Activated naive CD4-positive, alpha-beta T cell treated with anti-CD3 and anti-CD28 coated beads, Interleukin-2, amount 50 U/mL, for 72 hours (primary cell): ENCODE data around the gene OR2B6. TPM values are rescaled to one million over a fixed set of nuclear protein-coding genes. Genes with fewer than 3 reads are reported as not detected.
"Not testable (repeated sequence)": the region's sequence is repeated elsewhere in the genome, so short reads cannot be mapped to it uniquely, and the experiment has no call there.

Experiments
- ATAC-seq, 2 donors: fragments of 150-1000 bp; cut with Tn5 transposase; 2 replicates each; pipeline ENCODE4 v1.10.0; 2021; ENCODE audit warnings: mild to moderate bottlenecking in 2 of 2, moderate library complexity in 2 of 2
- DNase-seq, 2 donors: peaks; one replicate each; pipeline ENCODE4 v3.0.0; 2021 to 2022; ENCODE audit warnings: low spot score in 2 of 2
- H3K27ac Mint-ChIP-seq, 2 donors: one replicate each; pipeline ENCODE4 v1.8.0; 2022; ENCODE audit warnings: mild to moderate bottlenecking in 2 of 2, mixed read lengths in 2 of 2
- H3K36me3 Mint-ChIP-seq, 2 donors: one replicate each; pipeline ENCODE4 v1.8.0; 2022; ENCODE audit warnings: mixed read lengths in 2 of 2
- H3K9me3 Mint-ChIP-seq, 2 donors: one replicate each; pipeline ENCODE4 v1.8.0; 2022; ENCODE audit warnings: mixed read lengths in 2 of 2
- total RNA-seq, 2 donors: library from RNA; stranded (reverse); gene quantifications; one replicate each; pipeline ENCODE4 v1.2.3, GENCODE V29; 2022

The OR2B6 gene
- not detected for total RNA-seq

DNA sequence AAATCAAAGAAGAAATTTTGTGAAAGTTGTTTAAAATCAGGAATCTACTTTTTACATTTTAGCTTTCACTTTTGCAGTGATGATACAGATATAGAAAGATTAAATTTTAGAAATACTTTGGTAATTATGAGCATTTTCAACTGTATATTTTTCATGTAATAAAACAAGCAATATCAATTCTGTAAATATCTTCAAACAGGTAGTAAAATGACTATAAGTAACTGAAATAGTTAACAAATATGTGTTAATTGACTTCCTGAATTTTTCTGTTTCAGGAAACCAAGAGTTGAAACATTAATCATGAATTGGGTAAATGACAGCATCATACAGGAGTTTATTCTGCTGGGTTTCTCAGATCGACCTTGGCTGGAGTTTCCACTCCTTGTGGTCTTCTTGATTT is at the start of gene OR2B6:
Gene OR2B6 (plus strand): TSS at position 301 of the 400 bp plus-strand sequence. CDS start 0 bp downstream, at position 301.
- no peak for DNase-seq
- no peak for ATAC-seq
- Mint-ChIP-seq H3K36me3 (no peaks in the 10 kb centered on the region), H3K9me3 (no peaks in the 10 kb centered on the region), H3K27ac (no peak within 1 kb of the TSS)

- no peak overlapping the region for H3K27ac Mint-ChIP-seq
- ATAC-seq (no peak), DNase-seq (no peak)
- no peaks in the 10 kb centered on the region for H3K36me3 Mint-ChIP-seq
- H3K9me3 Mint-ChIP-seq, result no peaks in the 10 kb centered on the region
These were observed 49.0 kb upstream of the OR2B6 start for GRCh38 chr6:27908017-27908416.

- Mint-ChIP-seq H3K36me3 (no peaks in the 10 kb centered on the region), H3K9me3 (no peaks in the 10 kb centered on the region), H3K27ac (no peak within 1 kb of the TSS)
- DNase-seq (no peak), ATAC-seq (no peak)
These were observed 45.0 kb upstream of the OR2B6 start, which contains the start of gene OR2B2 for GRCh38 chr6:27911956-27912446. OR2B2 (minus strand) TSS chr6:27912396; CDS start chr6:27912319, 77 bp downstream.

DNA sequence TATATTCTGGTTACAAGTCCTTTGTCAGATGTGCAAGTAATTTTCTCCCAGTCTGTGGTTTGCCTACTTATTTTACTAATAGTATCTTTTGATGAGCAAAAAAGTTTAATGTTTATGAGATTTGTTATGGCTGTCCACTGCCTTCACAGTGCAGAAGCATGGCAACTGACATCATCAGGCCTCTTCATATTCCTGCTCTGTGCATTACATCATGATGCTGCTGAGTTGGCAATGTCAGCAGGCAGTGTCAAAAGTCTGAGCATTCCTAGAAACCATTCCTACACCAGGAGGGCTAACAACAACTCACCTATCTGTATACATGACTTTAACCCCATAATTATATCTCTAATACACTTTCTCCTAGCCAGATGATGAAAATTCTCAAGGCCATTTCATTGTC is 34.1 kb upstream of the OR2B6 start:
- Mint-ChIP-seq H3K9me3 (no peaks in the 10 kb centered on the region), H3K27ac (no peak overlapping the region), H3K36me3 (no peaks in the 10 kb centered on the region)
- ATAC-seq (no peak), DNase-seq (no peak)

GRCh38 chr6:27924179-27924578 is 32.9 kb upstream of the OR2B6 start:
- Mint-ChIP-seq H3K27ac (no peak overlapping the region), H3K36me3 (no peaks in the 10 kb centered on the region), H3K9me3 (no peaks in the 10 kb centered on the region)
- DNase-seq (no peak), ATAC-seq (no peak)

DNA sequence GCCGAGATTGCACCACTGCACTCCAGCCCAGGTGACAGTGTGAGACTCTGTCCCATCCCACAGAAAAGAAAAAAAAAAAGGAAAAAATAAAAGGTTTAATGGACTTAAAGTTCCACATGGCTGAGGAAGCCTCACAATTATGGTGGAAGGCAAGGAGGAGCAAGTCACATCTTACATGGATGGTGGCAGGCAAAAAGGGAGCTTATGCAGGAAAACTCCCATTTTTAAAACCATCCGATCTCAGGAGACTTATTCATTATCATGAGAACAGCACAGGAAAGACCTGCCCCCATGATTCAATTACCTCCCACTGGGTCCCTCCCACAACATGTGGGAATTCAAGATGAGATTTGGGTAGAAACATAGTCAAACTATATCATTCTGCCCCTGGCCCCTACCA is 29.0 kb upstream of the OR2B6 start:
- ATAC-seq, H3K9me3 Mint-ChIP-seq, H3K27ac Mint-ChIP-seq, H3K36me3 Mint-ChIP-seq, DNase-seq: not testable (repeated sequence)

DNA sequence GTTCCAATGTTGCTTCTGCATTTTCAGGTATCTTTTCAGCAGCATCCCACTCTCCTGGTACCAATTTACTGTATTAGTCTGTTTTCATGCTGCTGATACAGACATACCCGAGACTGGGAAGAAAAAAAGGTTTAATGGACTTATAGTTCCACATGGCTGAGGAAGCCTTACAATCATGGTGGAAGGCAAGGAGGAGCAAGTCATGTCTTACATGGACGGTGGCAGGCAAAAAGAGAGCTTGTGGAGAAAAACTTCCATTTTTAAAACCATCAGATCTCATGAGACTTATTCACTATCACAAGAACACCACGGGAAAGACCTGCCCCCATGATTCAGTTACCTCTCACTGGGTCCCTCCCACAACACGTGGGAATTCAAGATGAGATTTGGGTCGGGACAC is 27.1 kb upstream of the OR2B6 start:
- not testable (repeated sequence) for H3K36me3 Mint-ChIP-seq, H3K9me3 Mint-ChIP-seq

DNA sequence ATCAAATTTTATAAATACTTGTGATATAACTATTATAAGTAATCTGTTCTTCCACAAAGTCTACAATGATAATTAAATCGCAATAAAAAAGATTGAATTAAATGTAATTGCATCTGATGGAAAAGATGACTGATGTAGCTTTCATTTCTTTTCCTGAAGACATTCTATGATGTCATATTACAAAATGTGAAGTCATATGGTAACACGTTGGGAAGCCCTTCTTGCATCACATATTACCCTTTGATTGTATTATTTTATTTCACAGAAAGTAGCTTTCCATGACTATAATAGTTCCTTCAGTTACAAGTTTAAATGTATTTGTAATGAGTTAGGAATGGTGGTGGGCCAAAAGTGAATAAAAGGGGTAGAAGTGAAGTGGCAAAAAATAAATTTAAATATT is 25.8 kb upstream of the OR2B6 start:
- H3K9me3 Mint-ChIP-seq, result peaks cover 0 to 4% of the 10 kb centered on the region in 2 donors
- H3K36me3 Mint-ChIP-seq, result peaks cover 0 to 5% of the 10 kb centered on the region in 2 donors
- ATAC-seq (no peak), DNase-seq (no peak)
- no peak overlapping the region for H3K27ac Mint-ChIP-seq

More for the DNA sequence above, 27.1 kb upstream of the OR2B6 start:
- not testable (repeated sequence) for ATAC-seq, H3K27ac Mint-ChIP-seq, DNase-seq

DNA sequence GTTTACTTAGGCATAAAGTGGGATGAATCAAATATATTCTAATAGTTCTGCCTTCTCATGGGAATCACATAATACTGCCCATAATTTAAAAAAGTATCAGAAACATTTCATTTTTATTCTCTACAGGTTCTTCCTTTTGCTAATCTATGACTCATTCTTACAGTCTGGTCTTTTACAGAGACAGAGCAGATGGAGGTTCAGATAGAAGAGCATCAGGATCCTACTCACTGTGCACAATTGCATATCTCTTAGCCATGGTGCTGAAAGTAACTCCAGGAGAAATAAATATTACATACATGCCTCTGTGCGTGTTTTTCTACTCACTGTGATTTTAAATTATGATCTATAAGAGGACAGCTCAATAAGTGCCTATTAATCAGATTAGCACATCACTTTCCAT is 16.3 kb upstream of the OR2B6 start:
- Mint-ChIP-seq H3K27ac (no peak overlapping the region), H3K9me3 (peaks cover 0 to 5% of the 10 kb centered on the region in 2 donors), H3K36me3 (peaks cover 6 to 12% of the 10 kb centered on the region in 2 donors)
- no peak for ATAC-seq
- no peak for DNase-seq

DNA sequence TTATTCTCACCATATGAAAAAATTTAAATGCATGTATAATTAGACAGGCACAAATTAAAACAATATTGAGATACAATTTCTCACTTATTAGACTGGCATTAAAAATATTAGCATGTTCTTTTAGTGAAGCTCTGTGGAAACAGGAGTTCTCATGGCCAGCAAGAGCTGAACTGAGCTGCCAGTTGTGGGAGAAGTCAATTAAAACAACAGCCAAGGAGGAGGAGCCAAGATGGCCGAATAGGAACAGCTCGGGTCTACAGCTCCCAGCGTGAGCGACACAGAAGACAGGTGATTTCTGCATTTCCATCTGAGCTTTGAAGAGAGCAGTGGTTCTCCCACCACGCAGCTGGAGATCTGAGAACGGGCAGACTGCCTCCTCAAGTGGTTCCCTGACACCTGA is 14.0 kb upstream of the OR2B6 start:
- not testable (repeated sequence) for ATAC-seq, DNase-seq, H3K9me3 Mint-ChIP-seq, H3K27ac Mint-ChIP-seq, H3K36me3 Mint-ChIP-seq

DNA sequence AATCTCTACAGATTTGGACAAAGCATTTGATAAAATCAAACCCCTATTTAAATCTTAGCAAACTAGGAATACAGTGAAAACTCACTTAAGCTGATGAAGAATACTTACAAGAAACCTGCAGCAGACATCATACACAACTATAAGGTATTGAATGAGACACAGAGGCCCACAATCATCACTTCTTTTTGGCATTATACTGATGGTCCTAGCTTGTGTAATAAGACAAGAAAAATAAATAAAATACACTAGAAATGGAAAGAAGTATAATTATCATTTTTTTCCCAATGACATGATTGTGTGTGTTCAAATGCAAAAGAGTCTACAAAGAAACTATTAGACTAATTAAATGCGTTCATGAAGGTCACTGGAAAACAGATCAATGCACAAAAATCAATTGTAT is 8.8 kb upstream of the OR2B6 start:
- Mint-ChIP-seq H3K27ac (no peak overlapping the region), H3K36me3 (no peaks in the 10 kb centered on the region), H3K9me3 (no peaks in the 10 kb centered on the region)
- no peak for DNase-seq
- ATAC-seq, result no peak

DNA sequence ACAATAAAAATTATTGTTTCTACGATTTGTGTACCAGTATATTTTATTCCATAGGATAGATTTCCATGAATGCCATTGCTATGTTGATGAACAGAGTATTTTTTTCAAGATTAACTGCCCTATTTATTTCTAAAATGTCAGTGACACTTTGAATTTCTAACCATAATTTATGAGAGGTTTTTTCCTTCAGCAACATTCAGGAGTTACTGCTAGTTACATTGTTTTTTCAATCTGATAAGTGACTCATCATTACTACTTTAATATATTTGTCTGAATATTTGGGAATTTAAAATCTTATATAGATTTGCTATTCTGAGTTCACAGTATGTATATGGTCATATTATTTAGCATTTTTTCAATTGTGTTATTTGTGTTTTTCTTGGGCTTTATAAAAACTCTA is 6.0 kb upstream of the OR2B6 start:
- Mint-ChIP-seq H3K27ac (no peak overlapping the region), H3K36me3 (no peaks in the 10 kb centered on the region), H3K9me3 (no peaks in the 10 kb centered on the region)
- ATAC-seq (no peak), DNase-seq (no peak)

- no peaks in the 10 kb centered on the region for H3K36me3 Mint-ChIP-seq
- ATAC-seq (no peak), DNase-seq (no peak)
- H3K27ac Mint-ChIP-seq, result no peak overlapping the region
- H3K9me3 Mint-ChIP-seq, result no peaks in the 10 kb centered on the region
These were observed 475 bp downstream of the OR2B6 start for GRCh38 chr6:27957516-27957915.

- H3K27ac Mint-ChIP-seq, result no peak overlapping the region
- no peaks in the 10 kb centered on the region for H3K36me3 Mint-ChIP-seq
- DNase-seq (no peak), ATAC-seq (no peak)
- no peaks in the 10 kb centered on the region for H3K9me3 Mint-ChIP-seq
These were observed 5.5 kb downstream of the OR2B6 start for GRCh38 chr6:27962506-27962905.

DNA sequence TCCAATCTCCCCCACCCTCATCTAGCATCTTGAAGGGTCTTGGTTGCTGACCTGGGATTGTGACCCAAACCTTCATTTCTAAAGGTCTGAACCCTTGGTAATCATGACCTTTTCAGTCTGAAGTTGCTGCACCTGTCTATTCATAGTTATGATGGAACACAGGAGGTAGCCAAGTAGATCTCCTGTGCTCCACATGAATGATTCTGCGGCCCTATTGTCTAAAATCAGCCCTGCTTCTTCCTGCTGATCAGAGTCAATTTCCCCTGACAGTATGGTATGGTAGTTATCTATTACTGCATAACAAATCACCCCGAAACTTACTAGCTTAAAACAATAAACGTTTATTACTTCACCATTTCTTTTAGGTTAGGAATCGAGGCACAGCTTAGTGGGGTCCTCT is 9.0 kb downstream of the OR2B6 start:
- no peak for DNase-seq
- Mint-ChIP-seq H3K36me3 (no peaks in the 10 kb centered on the region), H3K9me3 (peaks cover 0 to 4% of the 10 kb centered on the region in 2 donors), H3K27ac (no peak overlapping the region)
- no peak for ATAC-seq

DNA sequence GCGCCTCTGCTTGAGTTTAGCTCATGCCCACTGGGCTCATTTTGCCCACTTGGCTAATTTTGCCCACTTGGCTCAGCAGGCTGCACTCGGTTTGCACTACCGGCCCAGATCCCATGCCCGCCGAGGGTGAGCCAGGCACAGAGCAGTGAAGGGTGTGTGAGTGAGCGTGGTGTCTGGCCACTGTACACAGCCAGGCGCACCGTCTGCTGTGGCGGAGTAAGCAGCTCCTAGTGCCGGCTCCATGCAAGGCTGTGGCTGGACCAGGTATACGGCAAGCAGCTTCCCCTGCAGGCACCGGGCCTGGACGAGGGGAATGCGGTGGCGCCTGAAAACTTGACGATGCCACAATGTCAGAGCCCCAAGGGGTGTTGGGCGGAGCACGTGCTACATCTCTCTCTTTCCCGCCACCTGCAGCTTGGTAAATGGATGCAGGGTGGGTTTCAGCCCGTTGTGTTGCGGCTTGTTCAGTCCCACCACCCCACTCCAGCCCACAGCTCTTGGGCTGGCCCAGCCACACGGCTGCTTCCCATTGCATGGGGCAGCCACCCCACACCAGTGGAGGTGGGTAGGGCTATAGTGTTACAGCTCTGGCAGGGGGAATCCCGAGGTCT is 9.9 kb downstream of the OR2B6 start:
- Mint-ChIP-seq H3K27ac (no peak overlapping the region), H3K36me3 (no peaks in the 10 kb centered on the region), H3K9me3 (peaks cover 0 to 4% of the 10 kb centered on the region in 2 donors)
- DNase-seq, result no peak
- no peak for ATAC-seq

DNA sequence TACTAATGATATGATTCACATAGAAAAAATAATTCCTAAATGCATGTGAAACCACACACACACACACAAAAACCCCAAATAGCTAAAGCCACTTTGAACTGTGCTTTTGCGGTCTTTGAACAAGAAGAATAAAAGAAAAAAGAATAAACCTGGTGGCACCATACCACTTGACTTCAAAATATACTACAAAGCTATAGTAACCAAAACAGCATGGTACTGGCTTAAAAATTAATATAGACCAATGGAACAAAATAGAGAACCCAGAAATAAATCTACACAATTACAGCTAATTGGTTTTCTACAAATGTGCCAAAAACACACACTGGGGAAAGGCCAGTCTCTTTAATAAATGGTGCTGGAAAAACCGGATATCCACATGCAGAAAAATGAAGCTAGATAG is 13.4 kb downstream of the OR2B6 start:
- no peaks in the 10 kb centered on the region for H3K36me3 Mint-ChIP-seq
- H3K27ac Mint-ChIP-seq, result no peak overlapping the region
- no peak for DNase-seq
- peaks cover 0 to 4% of the 10 kb centered on the region in 2 donors for H3K9me3 Mint-ChIP-seq
- ATAC-seq, result no peak

DNA sequence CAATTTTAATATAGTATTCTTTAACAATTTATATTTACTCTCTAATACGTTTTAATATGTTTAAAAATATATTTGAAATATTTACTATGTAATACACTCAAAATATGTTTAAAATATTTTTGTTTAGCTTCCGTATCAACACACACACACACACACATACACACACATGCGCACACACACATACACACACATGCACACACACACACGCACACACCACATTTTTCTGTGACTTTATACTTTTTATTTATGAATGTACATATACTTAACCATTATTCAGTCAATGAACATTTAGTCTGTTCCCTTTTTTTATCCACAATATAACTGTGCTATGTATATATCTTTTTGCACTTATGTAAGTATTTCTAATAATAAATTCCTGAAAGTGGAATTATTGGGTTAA is 15.7 kb downstream of the OR2B6 start:
- DNase-seq, result no peak
- Mint-ChIP-seq H3K36me3 (no peaks in the 10 kb centered on the region), H3K9me3 (peaks cover 0 to 4% of the 10 kb centered on the region in 2 donors), H3K27ac (no peak overlapping the region)
- no peak for ATAC-seq
